CD14-positive monocyte (primary cell): ENCODE results near the gene FOXQ1. TPM values are rescaled to one million over a fixed set of nuclear protein-coding genes. Genes with fewer than 3 reads are reported as not detected.
A peak's percentile ranks its signal among the peaks of the same experiment; 100 is the strongest.

Experiments used
- DNase-seq, 3 donors: peaks; one replicate each; pipeline ENCODE4 v3.0.0-alpha.2; 2011 to 2022
- H2AFZ ChIP-seq: 2 replicates; pipeline ENCODE4 v1.6.0; 2012; ENCODE audit warnings: mild to moderate bottlenecking, low read depth, low read length, inconsistent platforms; ENCODE audit not compliant: insufficient read depth, poor library complexity, severe bottlenecking
- H3K27ac ChIP-seq, 2 donors: 1 replicate in 1 of 2; 2 replicates in 1 of 2; pipeline ENCODE4 v1.5.1; 2012 to 2013; ENCODE audit warnings: low read length in 2 of 2, control low read depth in 1 of 2, inconsistent platforms in 1 of 2, low read depth in 1 of 2, mild to moderate bottlenecking in 1 of 2
- H3K27me3 ChIP-seq, 2 donors: one replicate each; pipeline versions ENCODE4 v1.6.0 to v1.6.1; 2011 to 2013; ENCODE audit warnings: low read length in 2 of 2; ENCODE audit not compliant: control insufficient read depth in 2 of 2, insufficient read depth in 2 of 2
- H3K36me3 ChIP-seq, 2 donors: replicated peaks in 1 of 2; 1 replicate in 1 of 2; 2 replicates in 1 of 2; pipeline versions ENCODE4 v1.5.1 to v1.6.1; 2012 to 2013; ENCODE audit warnings: low read length in 2 of 2, control low read depth in 1 of 2, inconsistent platforms in 1 of 2, mild to moderate bottlenecking in 1 of 2; ENCODE audit not compliant: insufficient read depth in 2 of 2, control insufficient read depth in 1 of 2
- H3K4me1 ChIP-seq, 2 donors: 1 replicate in 1 of 2; 2 replicates in 1 of 2; pipeline versions ENCODE4 v1.5.1 to v1.6.1; 2012 to 2013; ENCODE audit warnings: low read length in 2 of 2, control low read depth in 1 of 2, inconsistent platforms in 1 of 2, mild to moderate bottlenecking in 1 of 2, moderate library complexity in 1 of 2; ENCODE audit not compliant: insufficient read depth in 2 of 2, control insufficient read depth in 1 of 2
- H3K4me2 ChIP-seq: replicated peaks from 2 replicates; pipeline ENCODE3; 2012; ENCODE audit warnings: low read length, moderate library complexity, mild to moderate bottlenecking; ENCODE audit not compliant: poor library complexity, severe bottlenecking; ENCODE audit errors: extremely low read depth
- H3K4me3 ChIP-seq, 3 experiments: fragments of 200-600 bp in 1 of 3; sonication (generic) in 1 of 3; replicated peaks in 1 of 3; 1 replicate in 2 of 3; 2 replicates in 1 of 3; pipeline ENCODE4 v1.5.1; 2011 to 2013; ENCODE audit warnings: low read length in 3 of 3, mild to moderate bottlenecking in 3 of 3, control low read depth in 2 of 3, low read depth in 2 of 3, inconsistent platforms in 1 of 3, moderate library complexity in 1 of 3
- H3K79me2 ChIP-seq: 2 replicates; pipeline ENCODE4 v1.6.0; 2012; ENCODE audit warnings: mild to moderate bottlenecking, control low read depth, inconsistent platforms, low read length, moderate library complexity; ENCODE audit not compliant: insufficient read depth
- H3K9ac ChIP-seq: 2 replicates; pipeline ENCODE4 v1.6.0; 2017; ENCODE audit warnings: low read length, mild to moderate bottlenecking; ENCODE audit not compliant: insufficient read depth, poor library complexity, severe bottlenecking
- H3K9me3 ChIP-seq, 2 donors: replicated peaks in 1 of 2; 1 replicate in 1 of 2; 2 replicates in 1 of 2; pipeline versions ENCODE4 v1.5.1 to v1.6.1; 2012 to 2013; ENCODE audit warnings: low read length in 2 of 2, control low read depth in 1 of 2; ENCODE audit not compliant: control insufficient read depth in 1 of 2, insufficient read depth in 1 of 2
- H4K20me1 ChIP-seq: 2 replicates; pipeline ENCODE4 v1.6.0; 2012; ENCODE audit warnings: mild to moderate bottlenecking, low read length, control low read depth, moderate library complexity; ENCODE audit not compliant: insufficient read depth
- H3K27ac Mint-ChIP-seq, 7 donors: one replicate each; pipeline ENCODE4 v1.8.0; 2020; ENCODE audit warnings: mild to moderate bottlenecking in 7 of 7, mixed read lengths in 7 of 7, moderate library complexity in 6 of 7, inconsistent platforms in 2 of 7
- H3K27me3 Mint-ChIP-seq, 3 donors: one replicate each; pipeline ENCODE4 v1.8.0; 2021 to 2022; ENCODE audit warnings: low read depth in 3 of 3, mild to moderate bottlenecking in 3 of 3, mixed read lengths in 3 of 3, moderate library complexity in 3 of 3, inconsistent platforms in 1 of 3
- H3K36me3 Mint-ChIP-seq, 2 donors: one replicate each; pipeline ENCODE4 v1.8.0; 2020; ENCODE audit warnings: mixed read lengths in 2 of 2, inconsistent platforms in 1 of 2, mild to moderate bottlenecking in 1 of 2
- H3K4me1 Mint-ChIP-seq: one replicate; pipeline ENCODE4 v1.8.0; 2020; ENCODE audit warnings: mild to moderate bottlenecking, mixed read lengths
- H3K4me3 Mint-ChIP-seq, 2 donors: one replicate each; pipeline ENCODE4 v1.8.0; 2020; ENCODE audit warnings: mild to moderate bottlenecking in 2 of 2, mixed read lengths in 2 of 2, moderate library complexity in 1 of 2
- H3K9me3 Mint-ChIP-seq, 7 donors: one replicate each; pipeline ENCODE4 v1.8.0; 2020 to 2022; ENCODE audit warnings: mixed read lengths in 7 of 7, mild to moderate bottlenecking in 6 of 7, moderate library complexity in 6 of 7, inconsistent platforms in 2 of 7
- CTCF ChIP-seq: fragments of 200-600 bp; IDR thresholded peaks from one replicate; pipeline ENCODE4 v1.8.0; 2022; ENCODE audit warnings: antibody characterized with exemption, mild to moderate bottlenecking
- WGBS: methylation state at CpG from one replicate; pipeline ENCODE4 v1.1.5; 2013; ENCODE audit warnings: missing lambda C conversion rate; ENCODE audit not compliant: insufficient coverage; 5-methylcytosine and 5-hydroxymethylcytosine counted together
- intact Hi-C, 2 donors: fragments of 100-400 bp; cut with micrococcal nuclease; formaldehyde crosslinking; loops; one replicate each; pipeline versions ENCODE4 v1.15.0 to v1.15.1; 2023
- polyA plus RNA-seq, 3 donors: library from polyadenylated mRNA; depleted of rRNA in 1 of 3; unstranded in 2 of 3; stranded (reverse) in 1 of 3; fragments of 300-500 nt in 2 of 3; fragments of >200 nt in 1 of 3; fragmentation: Illumina TruSeq in 2 of 3; gene quantifications; 1 replicate in 2 of 3; 2 replicates in 1 of 3; pipeline ENCODE4 v1.2.3, GENCODE V29; 2012 to 2021

Gene FOXQ1
- polyA plus RNA-seq, 3 donors, result 0.11 TPM; not detected in 2

GRCh38 chr6:1267057-1267732 is 44.7 kb upstream of the FOXQ1 start:
- H3K4me3 ChIP-seq, result no peak overlapping the region
- H3K9me3 Mint-ChIP-seq, result peaks cover 0 to 8% (median 2%) of the 10 kb centered on the region in 7 donors
- peaks cover 3% of the 10 kb centered on the region for H3K4me1 Mint-ChIP-seq
- peak in 1 of 3 donors; percentile 19 for DNase-seq
- TF ChIP-seq CTCF, result no peak
- H3K9me3 ChIP-seq, result peaks cover 0 to 2% of the 10 kb centered on the region in 2 donors
- H3K27me3 ChIP-seq, result peaks cover 20 to 37% of the 10 kb centered on the region in 2 donors
- H3K4me3 Mint-ChIP-seq, result no peak overlapping the region
- H3K4me2 ChIP-seq, result no peak overlapping the region
- peaks cover 9 to 28% (median 18%) of the 10 kb centered on the region in 3 donors for H3K27me3 Mint-ChIP-seq
- H3K9ac ChIP-seq, result no peak overlapping the region
- no peaks in the 10 kb centered on the region for H3K36me3 ChIP-seq
- no peaks in the 10 kb centered on the region for H3K79me2 ChIP-seq
- H4K20me1 ChIP-seq, result no peaks in the 10 kb centered on the region
- intact Hi-C loops, result loop anchor here in 1 of 2 donors (10.0 kb wide), 1 partner anchor 48 kb away; the partner anchor contains the start of gene FOXQ1
- peaks cover 3 to 5% of the 10 kb centered on the region in 2 donors for H3K4me1 ChIP-seq
- no peak overlapping the region for H3K27ac Mint-ChIP-seq
- no peaks in the 10 kb centered on the region for H3K36me3 Mint-ChIP-seq
- no peak overlapping the region for H3K27ac ChIP-seq
- H2AFZ ChIP-seq, result no peak overlapping the region
- 74% methylated on average over 8 of the region's 8 CpGs for WGBS

- H3K27me3 Mint-ChIP-seq, result peaks cover 9 to 30% (median 20%) of the 10 kb centered on the region in 3 donors
- no peak overlapping the region for H3K27ac ChIP-seq
- WGBS, result 83% methylated on average over 7 of the region's 18 CpGs
Measured at GRCh38 chr6:1267790-1268762, 43.8 kb upstream of the FOXQ1 start.

More at GRCh38 chr6:1267790-1268762, 43.8 kb upstream of the FOXQ1 start:
- H3K9me3 Mint-ChIP-seq, result peaks cover 5 to 15% (median 6%) of the 10 kb centered on the region in 7 donors
- H3K36me3 Mint-ChIP-seq, result no peaks in the 10 kb centered on the region
- Histone ChIP-seq H3K4me2 (no peak overlapping the region), H3K9ac (no peak overlapping the region), H3K4me3 (no peak overlapping the region), H2AFZ (no peak overlapping the region), H4K20me1 (no peaks in the 10 kb centered on the region), H3K4me1 (peaks cover 3 to 5% of the 10 kb centered on the region in 2 donors), H3K9me3 (peaks cover 6 to 11% of the 10 kb centered on the region in 2 donors), H3K79me2 (no peaks in the 10 kb centered on the region), H3K36me3 (no peaks in the 10 kb centered on the region), H3K27me3 (peaks cover 23 to 35% of the 10 kb centered on the region in 2 donors)
- no peak overlapping the region for H3K4me3 Mint-ChIP-seq
- intact Hi-C loops, result loop anchor here in 1 of 2 donors (10.0 kb wide), 1 partner anchor 47 kb away; the partner anchor contains the start of gene FOXQ1
- peaks cover 3% of the 10 kb centered on the region for H3K4me1 Mint-ChIP-seq
- no peak overlapping the region for H3K27ac Mint-ChIP-seq
- no peak for TF ChIP-seq CTCF
- DNase-seq, result no peak
